ENCODE measurements around the gene TTC22. TPM values are rescaled to one million over a fixed set of nuclear protein-coding genes. Genes with fewer than 3 reads are reported as not detected.

Gene TTC22
- total RNA-seq, 1 donor from 2014 or later = 7.4 TPM

DNA sequence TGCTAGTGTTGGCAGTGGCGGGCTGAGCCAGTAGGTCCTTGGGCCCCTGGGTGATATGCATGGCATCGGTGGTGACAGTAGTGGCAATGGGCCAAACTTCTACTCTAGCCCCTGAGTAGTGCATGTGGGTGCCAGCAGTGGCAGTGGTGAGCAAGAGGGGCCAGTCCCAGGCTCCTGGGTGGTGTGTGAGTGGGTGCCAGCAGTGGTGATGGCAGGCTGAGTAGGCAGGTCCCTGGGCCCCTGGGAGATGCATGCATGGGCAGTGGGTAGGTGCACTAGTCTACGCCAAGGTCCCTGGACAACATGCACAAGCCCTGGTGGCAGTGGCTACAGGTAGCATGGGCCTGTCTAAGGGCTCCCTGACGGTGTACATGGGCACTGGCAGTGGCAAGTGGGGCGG is 24.6 kb upstream of the TTC22 start:
- FAIRE-seq (no peak), DNase-seq (ENCODE audit: low read depth) (no peak)
- no peak overlapping the region for H3K4me3 ChIP-seq (ENCODE audit: low read depth, low read length)
- TF ChIP-seq CTCF (IDR thresholded peaks at IDR 0.05; ENCODE audit: insufficient read depth, low read length, severe bottlenecking) = no peak
- no peaks in the 10 kb centered on the region for H3K36me3 ChIP-seq (ENCODE audit: control insufficient read depth, insufficient read depth, low read length)
- H3K27me3 ChIP-seq (ENCODE audit: control insufficient read depth, insufficient read depth, low read length) = no peaks in the 10 kb centered on the region

- DNase-seq (ENCODE audit: low read depth) (no peak), FAIRE-seq (no peak)
- no peaks in the 10 kb centered on the region for H3K27me3 ChIP-seq (ENCODE audit: control insufficient read depth, insufficient read depth, low read length)
- no peak overlapping the region for H3K4me3 ChIP-seq (ENCODE audit: low read depth, low read length)
- no peak for TF ChIP-seq CTCF (IDR thresholded peaks at IDR 0.05; ENCODE audit: insufficient read depth, low read length, severe bottlenecking)
- no peaks in the 10 kb centered on the region for H3K36me3 ChIP-seq (ENCODE audit: control insufficient read depth, insufficient read depth, low read length)
These were observed 22.5 kb upstream of the TTC22 start for GRCh38 chr1:54823670-54824069.

GRCh38 chr1:54819733-54820132 is 18.6 kb upstream of the TTC22 start:
- Histone ChIP-seq H3K36me3 (ENCODE audit: control insufficient read depth, insufficient read depth, low read length) (no peaks in the 10 kb centered on the region), H3K27me3 (ENCODE audit: control insufficient read depth, insufficient read depth, low read length) (peaks cover 2% of the 10 kb centered on the region), H3K4me3 (ENCODE audit: low read depth, low read length) (no peak overlapping the region)
- no peak for FAIRE-seq
- TF ChIP-seq CTCF (IDR thresholded peaks at IDR 0.05; ENCODE audit: insufficient read depth, low read length, severe bottlenecking) = no peak
- DNase-seq (ENCODE audit: low read depth) = no peak

DNA sequence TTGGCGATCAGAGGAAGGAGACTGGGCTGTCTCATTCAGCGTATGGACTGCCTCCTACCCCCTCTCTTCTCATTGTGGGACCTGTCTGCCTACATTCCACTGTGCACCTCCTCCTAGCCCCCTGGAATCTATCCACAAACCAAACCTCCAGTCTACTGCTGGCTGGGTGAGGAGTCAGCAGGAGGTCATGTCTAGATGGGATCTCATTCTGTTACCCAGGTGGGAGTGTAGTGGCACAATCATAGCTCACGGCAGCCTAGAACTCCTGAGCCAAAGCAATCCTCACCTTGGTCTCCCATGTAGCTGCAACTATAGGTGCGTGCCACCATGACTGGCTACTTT is 18.0 kb upstream of the TTC22 start:
- DNase-seq (ENCODE audit: low read depth) (no peak), FAIRE-seq (no peak)
- TF ChIP-seq CTCF (IDR thresholded peaks at IDR 0.05; ENCODE audit: insufficient read depth, low read length, severe bottlenecking) = no peak
- H3K4me3 ChIP-seq (ENCODE audit: low read depth, low read length) = no peak overlapping the region
- no peaks in the 10 kb centered on the region for H3K36me3 ChIP-seq (ENCODE audit: control insufficient read depth, insufficient read depth, low read length)
- H3K27me3 ChIP-seq (ENCODE audit: control insufficient read depth, insufficient read depth, low read length) = peaks cover 2% of the 10 kb centered on the region

DNA sequence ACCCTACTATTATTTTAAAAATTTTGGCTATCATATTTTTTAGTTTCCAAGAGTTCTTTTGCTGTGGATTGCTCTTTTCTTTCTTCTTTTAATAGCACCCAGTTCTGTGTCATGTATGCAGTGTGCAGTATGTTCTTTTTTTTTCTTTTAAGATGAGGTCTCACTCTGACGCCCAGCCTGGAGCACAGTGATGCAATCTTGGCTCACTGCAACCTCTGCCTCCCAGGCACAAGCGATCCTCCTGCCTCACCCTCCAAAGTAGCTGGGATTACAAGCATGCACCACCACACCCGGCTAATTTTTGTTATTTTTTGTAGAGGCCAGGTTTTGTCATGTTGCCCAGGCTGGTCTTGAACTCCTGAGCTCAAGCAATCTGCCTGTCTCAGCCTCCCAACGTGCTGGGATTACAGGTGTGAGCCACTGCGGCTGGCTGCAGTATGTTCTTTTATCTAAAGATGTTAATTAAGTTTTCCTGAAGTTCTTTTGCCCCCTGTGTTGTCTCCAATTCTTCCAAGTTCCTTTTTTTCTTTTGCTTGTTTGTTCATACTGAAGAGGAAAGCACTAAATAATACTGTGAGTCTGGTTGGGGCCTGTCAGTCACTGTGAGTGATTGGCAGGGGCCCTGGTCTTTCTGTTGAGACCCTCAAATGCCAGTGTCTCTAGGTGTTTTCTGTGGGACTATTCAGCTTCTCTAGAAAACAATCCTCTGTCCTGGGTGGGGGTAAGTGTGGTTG is 17.5 kb upstream of the TTC22 start:
- FAIRE-seq = peak; percentile 43

More for the DNA sequence above, 17.5 kb upstream of the TTC22 start:
- no peak overlapping the region for H3K4me3 ChIP-seq (ENCODE audit: low read depth, low read length)
- no peaks in the 10 kb centered on the region for H3K36me3 ChIP-seq (ENCODE audit: control insufficient read depth, insufficient read depth, low read length)
- H3K27me3 ChIP-seq (ENCODE audit: control insufficient read depth, insufficient read depth, low read length) = peaks cover 2% of the 10 kb centered on the region
- DNase-seq (ENCODE audit: low read depth) = no peak
- TF ChIP-seq CTCF (IDR thresholded peaks at IDR 0.05; ENCODE audit: insufficient read depth, low read length, severe bottlenecking) = no peak

All from bronchial epithelial cell (primary cell).